Right renal pelvis (tissue), 4 donors: ENCODE data around the gene KRT23. TPM values are rescaled to one million over a fixed set of nuclear protein-coding genes. Genes with fewer than 3 reads are reported as not detected.

Experiments used
- DNase-seq, 4 donors: peaks; one replicate each; pipeline ENCODE4 v3.0.0-alpha.2; 2013; ENCODE audit warnings: low read depth in 4 of 4, low spot score in 3 of 4, missing footprints in 1 of 4
- polyA plus RNA-seq, 4 donors: library from polyadenylated mRNA; unstranded; fragments of 120-200 nt; gene quantifications; one replicate each; pipeline ENCODE4 v1.2.1, GENCODE V29; 2013; ENCODE audit not compliant: insufficient read length in 4 of 4

KRT23 gene
- polyA plus RNA-seq, 4 donors, result 0.66 to 2.4 (median 1.8) TPM

DNA sequence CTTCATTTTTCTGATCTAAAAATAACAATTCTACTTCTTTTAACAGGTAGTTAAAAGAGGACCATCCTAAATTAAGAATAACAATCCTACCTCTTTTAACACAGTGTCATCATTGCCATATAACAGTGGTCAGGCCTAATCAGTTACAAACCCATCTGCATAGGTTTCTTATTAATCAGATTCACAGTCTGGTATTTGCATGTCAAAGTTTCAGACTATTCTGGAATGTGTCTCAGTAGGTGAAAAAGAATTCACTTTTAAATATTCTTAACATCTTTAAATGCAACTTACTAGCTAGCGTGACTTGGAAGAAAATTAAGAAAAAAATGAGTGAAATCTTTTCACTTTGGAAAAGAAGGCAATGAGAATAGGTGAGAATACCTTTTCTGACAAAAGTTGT, 63.6 kb downstream of the KRT23 start:
- no peak for DNase-seq

DNA sequence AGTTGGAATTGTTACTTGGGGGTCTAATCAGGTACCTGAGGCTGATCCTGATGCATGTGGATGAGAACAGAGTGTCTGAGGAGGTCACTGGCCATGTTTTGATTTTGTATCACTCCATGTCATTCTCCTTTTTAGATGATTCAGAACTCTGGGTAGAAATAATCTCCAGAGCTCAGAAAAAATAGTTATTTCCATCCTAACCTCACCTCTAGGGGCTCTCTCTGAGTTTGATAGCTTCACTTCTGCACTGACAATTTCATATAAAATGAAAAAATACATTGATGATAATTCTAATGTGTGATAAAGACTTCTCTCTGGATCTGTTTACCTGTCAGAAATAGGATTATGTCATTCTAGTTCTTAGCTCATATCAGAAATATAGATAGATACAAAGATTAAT, 64.2 kb downstream of the KRT23 start:
- DNase-seq, result no peak

Other genes starting within 250 kb of the KRT23 start
- gene KRT24, start 233.9 kb downstream of the KRT23 start, polyA plus RNA-seq, result under 1 TPM in 1 of 4 donors, not detected in 3; 0.04 TPM
- gene KRT25, start 182.3 kb downstream of the KRT23 start, polyA plus RNA-seq, result under 1 TPM in 1 of 4 donors, not detected in 3; 0.04 TPM
- not detected for gene KRT26, start 165.4 kb downstream of the KRT23 start, polyA plus RNA-seq
- under 1 TPM in 1 of 4 donors, not detected in 3; 0.05 TPM for gene KRT27, start 155.1 kb downstream of the KRT23 start, polyA plus RNA-seq
- gene KRT28, start 137.7 kb downstream of the KRT23 start, polyA plus RNA-seq, result not detected
- 10 to 100 TPM; 49.9 to 71.7 (median 53.5) TPM for gene KRT10, start 115.0 kb downstream of the KRT23 start, polyA plus RNA-seq
- under 1 TPM in 1 of 4 donors, not detected in 3; 0.12 TPM for gene KRT12, start 70.4 kb downstream of the KRT23 start, polyA plus RNA-seq
- gene KRT20, start 52.4 kb downstream of the KRT23 start, polyA plus RNA-seq, result under 1 TPM in 3 of 4 donors, not detected in 1; 0.08 to 1.00 (median 0.77) TPM
- not detected for gene KRT39, start 29.3 kb upstream of the KRT23 start, polyA plus RNA-seq
- gene KRT40, start 46.7 kb upstream of the KRT23 start, polyA plus RNA-seq, result under 1 TPM in 1 of 4 donors, not detected in 3; 0.03 TPM
- gene KRTAP3-3, start 56.5 kb upstream of the KRT23 start, polyA plus RNA-seq, result not detected
- gene KRTAP3-2, start 62.3 kb upstream of the KRT23 start, polyA plus RNA-seq, result not detected
- not detected for gene KRTAP3-1, start 71.5 kb upstream of the KRT23 start, polyA plus RNA-seq
- not detected for gene KRTAP1-5, start 89.6 kb upstream of the KRT23 start, polyA plus RNA-seq
- not detected for gene KRTAP1-4, start 92.5 kb upstream of the KRT23 start, polyA plus RNA-seq
- gene KRTAP1-3, start 97.2 kb upstream of the KRT23 start, polyA plus RNA-seq, result not detected
- gene KRTAP1-1, start 103.8 kb upstream of the KRT23 start, polyA plus RNA-seq, result not detected
- gene KRTAP2-1, start 109.7 kb upstream of the KRT23 start, polyA plus RNA-seq, result not detected
- gene KRTAP2-2, start 117.6 kb upstream of the KRT23 start, polyA plus RNA-seq, result not detected
- gene KRTAP2-3, start 122.5 kb upstream of the KRT23 start, polyA plus RNA-seq, result not detected
- not detected for gene KRTAP2-4, start 128.2 kb upstream of the KRT23 start, polyA plus RNA-seq
- gene KRTAP4-7, start 146.5 kb upstream of the KRT23 start, polyA plus RNA-seq, result not detected
- not detected for gene KRTAP4-8, start 160.5 kb upstream of the KRT23 start, polyA plus RNA-seq
- gene KRTAP4-16, start 164.6 kb upstream of the KRT23 start, polyA plus RNA-seq, result not detected
- not detected for gene KRTAP4-9, start 167.7 kb upstream of the KRT23 start, polyA plus RNA-seq
- gene KRTAP4-11, start 180.7 kb upstream of the KRT23 start, polyA plus RNA-seq, result not detected
- not detected for gene KRTAP4-12, start 186.5 kb upstream of the KRT23 start, polyA plus RNA-seq
- gene KRTAP4-6, start 202.9 kb upstream of the KRT23 start, polyA plus RNA-seq, result not detected
- not detected for gene KRTAP4-5, start 212.2 kb upstream of the KRT23 start, polyA plus RNA-seq
- not detected for gene KRTAP4-4, start 223.1 kb upstream of the KRT23 start, polyA plus RNA-seq
- not detected for gene KRTAP4-3, start 230.6 kb upstream of the KRT23 start, polyA plus RNA-seq
- gene KRTAP4-2, start 240.6 kb upstream of the KRT23 start, polyA plus RNA-seq, result not detected
- gene KRTAP4-1, start 247.3 kb upstream of the KRT23 start, polyA plus RNA-seq, result not detected